ENCODE measurements around the gene ZNF366.

Gene ZNF366

DNA sequence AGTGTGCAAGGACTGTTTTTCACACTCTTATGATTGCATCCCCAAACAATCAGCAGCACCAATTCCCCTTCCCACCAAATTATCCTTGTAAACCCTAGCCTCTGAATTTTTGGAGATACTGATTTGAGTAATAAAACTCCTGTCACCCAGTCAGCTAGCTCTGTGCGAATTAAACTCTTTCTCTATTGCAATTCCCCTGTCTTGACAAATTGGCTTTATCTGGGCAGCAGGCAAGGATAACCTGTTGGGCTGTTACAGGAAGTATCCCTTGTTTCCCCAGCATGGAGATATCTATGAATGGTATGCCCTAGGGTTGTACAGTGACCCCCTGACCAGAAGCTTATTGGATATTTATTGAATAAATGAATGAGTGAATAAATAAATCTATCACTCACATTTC lies 106.3 kb downstream of the ZNF366 start:
- no peak for DNase-seq

DNA sequence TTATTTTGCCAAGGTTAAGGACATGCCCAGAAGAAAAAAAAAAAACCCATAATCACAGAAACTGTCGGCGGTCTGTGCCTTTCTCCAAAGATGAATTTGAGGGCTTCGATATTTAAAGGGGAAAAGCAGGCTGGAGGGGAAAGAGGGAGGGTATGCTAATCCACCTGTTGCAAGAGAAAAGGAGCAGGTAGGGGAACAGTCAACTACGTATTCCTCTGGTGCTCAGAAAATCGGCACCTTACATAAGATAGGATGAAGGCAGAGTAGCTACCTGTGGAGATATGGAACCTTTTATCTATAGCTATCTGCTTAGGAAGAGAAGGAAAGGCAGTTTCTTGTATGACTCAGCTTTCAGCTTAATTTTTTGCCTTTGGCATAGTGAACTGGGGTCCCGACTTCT lies 109.4 kb downstream of the ZNF366 start:
- DNase-seq, result no peak

DNA sequence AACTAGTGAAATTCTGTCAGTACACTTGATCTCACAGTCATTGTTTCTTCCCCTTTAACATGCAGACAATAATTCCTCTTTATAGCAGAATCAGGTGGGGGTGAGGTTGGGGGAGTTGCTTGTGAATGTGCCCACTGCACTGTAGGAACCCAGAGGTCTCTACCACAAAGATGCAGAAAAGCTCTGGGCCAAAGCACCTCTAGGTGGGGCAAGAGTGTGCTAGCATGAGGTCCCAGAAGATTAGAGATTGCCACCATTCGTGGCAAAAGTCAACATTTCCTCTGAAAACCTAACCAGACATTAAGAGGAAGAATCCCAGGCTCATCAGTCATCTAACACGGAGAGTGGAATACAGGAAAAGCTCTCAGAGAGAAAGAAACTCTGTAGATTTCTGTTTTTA lies 112.5 kb downstream of the ZNF366 start:
- no peak for DNase-seq

DNA sequence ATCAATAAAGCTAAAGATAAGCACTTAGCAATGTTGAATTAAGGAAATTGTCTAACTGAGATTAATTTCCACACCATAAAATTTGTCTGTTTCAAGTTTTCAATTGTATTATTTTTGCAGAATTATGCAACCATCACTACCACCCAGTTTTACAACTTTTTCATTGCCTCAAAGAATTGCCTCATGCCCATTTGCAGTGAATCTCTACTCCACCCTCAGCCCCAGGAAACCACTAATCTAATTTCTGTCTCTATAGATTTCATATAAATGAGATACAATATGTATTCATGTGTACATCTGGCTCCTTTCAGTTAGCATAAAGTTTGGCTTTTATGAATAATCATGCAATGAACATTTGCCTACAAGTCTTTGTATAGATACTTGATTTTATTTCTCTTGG lies 114.2 kb downstream of the ZNF366 start:
- no peak for DNase-seq
